K562 (cell line): ENCODE measurements around the gene MMP15. TPM values are rescaled to one million over a fixed set of nuclear protein-coding genes. Genes with fewer than 3 reads are reported as not detected.

Experiments used
- E2F8 ChIP-seq: fragments of 450-650 bp; IDR thresholded peaks from 2 replicates; pipeline ENCODE4 v1.7.1; 2018; ENCODE audit warnings: mild to moderate bottlenecking, low read depth; ENCODE audit not compliant: partially characterized antibody
- NCOA6 ChIP-seq: fragments of 450-650 bp; IDR thresholded peaks from 2 replicates; pipeline ENCODE4 v1.6.1; 2017; ENCODE audit warnings: mild to moderate bottlenecking
- POLR2G ChIP-seq: fragments of 200-400 bp; formaldehyde crosslinking; IDR thresholded peaks from 2 replicates; pipeline ENCODE4 v1.6.1; 2017; ENCODE audit warnings: low read depth, mild to moderate bottlenecking, antibody characterized with exemption, low read length, moderate library complexity
- POLR3A ChIP-seq: IDR thresholded peaks from 2 replicates; pipeline ENCODE4 v1.6.1; 2011; ENCODE audit warnings: borderline replicate concordance, mild to moderate bottlenecking, moderate library complexity; ENCODE audit not compliant: insufficient read length, insufficient read depth; ENCODE audit errors: extremely low read depth
- TSHZ1 ChIP-seq: fragments of 250-450 bp; sonication (Bioruptor Pico); IDR thresholded peaks from 2 replicates; pipeline ENCODE4 v1.4.0; 2020; ENCODE audit warnings: mild to moderate bottlenecking, moderate library complexity
- ZNF12 ChIP-seq: sonication (generic); formaldehyde crosslinking; IDR thresholded peaks from 2 replicates; pipeline ENCODE4 v1.4.0; 2020; ENCODE audit warnings: mild to moderate bottlenecking, missing genetic modification reagents
- ZNF518B ChIP-seq: fragments of 250-450 bp; sonication (Bioruptor Pico); IDR thresholded peaks from 2 replicates; pipeline ENCODE4 v1.5.0; 2021; ENCODE audit warnings: mild to moderate bottlenecking, moderate library complexity
- ZNF639 ChIP-seq, 2 experiments: fragments of 200-800 bp in 1 of 2; sonication (Bioruptor generic) in 1 of 2; sonication (generic) in 1 of 2; formaldehyde crosslinking in 1 of 2; IDR thresholded peaks in 1 of 2; conservative IDR thresholded peaks in 1 of 2; 2 replicates each; pipeline versions ENCODE4 v1.5.0 to v1.6.1; 2016 to 2020; ENCODE audit warnings: missing compliant biosample characterization in 1 of 2, missing genetic modification characterization in 1 of 2, missing genetic modification reagents in 1 of 2
- polyA plus RNA-seq, 8 experiments: library from polyadenylated mRNA; depleted of rRNA in 4 of 8; stranded (reverse) in 5 of 8; unstranded in 3 of 8; fragments of >200 nt; fragmentation: Nextera tagmentation in 2 of 8; fragmentation: Illumina TruSeq in 1 of 8; extraction: Ambion mirVana in 2 of 8; extraction: Trizol in 1 of 8; gene quantifications; 2 replicates each; pipeline versions ENCODE4 v1.2.1 to v1.2.3, GENCODE V29; 2011 to 2014; ENCODE audit warnings: inconsistent platforms in 1 of 8, missing spikeins in 1 of 8
- total RNA-seq, 7 experiments: library from RNA; depleted of rRNA in 6 of 7; stranded (reverse); fragments of >200 nt in 6 of 7; fragmentation: Illumina TruSeq in 2 of 7; extraction: Trizol in 2 of 7; gene quantifications; 2 replicates each; pipeline versions ENCODE4 v1.2.1 to v1.2.3, GENCODE V29; 2011 to 2021; ENCODE audit warnings: low replicate concordance in 1 of 7
- TF ChIP-seq, protein P1 (sequence below), 2 experiments: fragments of 250-450 bp in 1 of 2; fragments of 450-650 bp in 1 of 2; sonication (Bioruptor Pico) in 1 of 2; IDR thresholded peaks; 2 replicates each; pipeline versions ENCODE4 v1.6.1 to v1.8.0; 2016 to 2021; ENCODE audit warnings: mild to moderate bottlenecking in 2 of 2, moderate library complexity in 2 of 2, missing compliant biosample characterization in 1 of 2, missing genetic modification characterization in 1 of 2
- TF ChIP-seq, protein P2 (sequence below): sonication (generic); formaldehyde crosslinking; IDR thresholded peaks from 2 replicates; pipeline ENCODE4 v1.8.0; 2022; ENCODE audit warnings: missing genetic modification reagents, mild to moderate bottlenecking, moderate library complexity, borderline replicate concordance

Gene MMP15
- total and polyA plus RNA-seq, 9 of the 15 experiments (the other 6 are each of a cell fraction or from before 2014, with no cell fraction given) = 0.01 to 20.4 (median 5.5) TPM

GRCh38 chr16:58025351-58026138 lies at the start of gene MMP15 (continued):
- no peak for TF ChIP-seq ZNF518B (CRISPR knock-in tag)
- peak in 1 of 2 experiments; percentile 16; a peak in 1 of 4 replicates for TF ChIP-seq ZNF639 (CRISPR knock-in tag; conservative IDR thresholded peaks at IDR 0.05 in 1 of 2, IDR thresholded peaks at IDR 0.05 in 1 of 2)
- TF ChIP-seq, protein P1, sequence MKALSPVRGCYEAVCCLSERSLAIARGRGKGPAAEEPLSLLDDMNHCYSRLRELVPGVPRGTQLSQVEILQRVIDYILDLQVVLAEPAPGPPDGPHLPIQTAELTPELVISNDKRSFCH (CRISPR knock-in tag; IDR thresholded peaks at IDR 0.05) = no peak
- TF ChIP-seq, protein P1 (tag; IDR thresholded peaks at IDR 0.05) = no peak
- peak; percentile 59; the same call in 1 of the 2 replicates for TF ChIP-seq NCOA6
- no peak for TF ChIP-seq POLR3A
- TF ChIP-seq, protein P2, sequence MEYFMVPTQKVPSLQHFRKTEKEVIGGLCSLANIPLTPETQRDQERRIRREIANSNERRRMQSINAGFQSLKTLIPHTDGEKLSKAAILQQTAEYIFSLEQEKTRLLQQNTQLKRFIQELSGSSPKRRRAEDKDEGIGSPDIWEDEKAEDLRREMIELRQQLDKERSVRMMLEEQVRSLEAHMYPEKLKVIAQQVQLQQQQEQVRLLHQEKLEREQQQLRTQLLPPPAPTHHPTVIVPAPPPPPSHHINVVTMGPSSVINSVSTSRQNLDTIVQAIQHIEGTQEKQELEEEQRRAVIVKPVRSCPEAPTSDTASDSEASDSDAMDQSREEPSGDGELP (CRISPR knock-in tag) = peak; percentile 4; the same call in 1 of the 2 replicates
- TF ChIP-seq POLR2G = peak; percentile 63
- no peak for TF ChIP-seq E2F8
- no peak for TF ChIP-seq ZNF12 (CRISPR knock-in tag)
- no peak for TF ChIP-seq TSHZ1 (CRISPR knock-in tag)
